PC-3 (cell line): ENCODE measurements around the gene FKBP2.

ENCODE experiments used
- EZH2 ChIP-seq: fragments of 300-600 bp; sonication (generic); IDR thresholded peaks from one replicate; pipeline ENCODE4 v1.6.1; 2017; ENCODE audit warnings: antibody characterized with exemption, mild to moderate bottlenecking, low read length; ENCODE audit not compliant: unreplicated experiment
- EZH2phosphoT487 ChIP-seq: fragments of 300-600 bp; sonication (generic); IDR thresholded peaks from 2 replicates; pipeline ENCODE4 v1.6.1; 2018; ENCODE audit warnings: mild to moderate bottlenecking, antibody characterized with exemption, low read length, borderline replicate concordance
- TF ChIP-seq, protein P1 (sequence below): fragments of 300-600 bp; sonication (generic); conservative IDR thresholded peaks from 2 replicates; pipeline ENCODE4 v1.5.1; 2017; ENCODE audit warnings: antibody characterized with exemption, low read depth, mild to moderate bottlenecking, low read length

DNA sequence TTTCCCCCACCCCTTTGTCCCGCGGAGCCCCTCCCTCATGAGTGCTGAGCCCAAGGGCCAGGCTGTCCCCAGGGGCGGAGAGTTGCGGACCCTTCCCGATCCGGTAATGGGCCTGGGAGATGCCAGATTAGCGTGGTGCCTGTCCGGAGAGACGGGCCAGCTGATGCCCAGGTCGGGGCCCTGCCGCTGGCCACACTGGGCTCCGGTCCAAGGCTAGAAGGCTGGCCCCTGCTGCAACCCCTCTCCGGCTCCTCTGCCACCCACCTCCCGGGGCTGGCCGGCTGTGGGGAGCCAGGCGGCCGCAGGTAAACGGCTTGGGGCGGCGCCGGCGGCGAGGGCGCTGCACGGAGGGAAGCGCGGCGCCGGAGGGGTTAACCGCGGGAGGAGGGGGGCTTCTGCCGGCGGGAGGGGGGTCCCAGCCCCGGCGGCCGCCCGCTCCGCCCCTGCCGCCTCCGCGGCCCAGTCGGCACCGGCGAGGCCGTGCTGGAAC, 50.4 kb downstream of the FKBP2 start, which contains the start of gene KCNK4:
- TF ChIP-seq, protein P1, sequence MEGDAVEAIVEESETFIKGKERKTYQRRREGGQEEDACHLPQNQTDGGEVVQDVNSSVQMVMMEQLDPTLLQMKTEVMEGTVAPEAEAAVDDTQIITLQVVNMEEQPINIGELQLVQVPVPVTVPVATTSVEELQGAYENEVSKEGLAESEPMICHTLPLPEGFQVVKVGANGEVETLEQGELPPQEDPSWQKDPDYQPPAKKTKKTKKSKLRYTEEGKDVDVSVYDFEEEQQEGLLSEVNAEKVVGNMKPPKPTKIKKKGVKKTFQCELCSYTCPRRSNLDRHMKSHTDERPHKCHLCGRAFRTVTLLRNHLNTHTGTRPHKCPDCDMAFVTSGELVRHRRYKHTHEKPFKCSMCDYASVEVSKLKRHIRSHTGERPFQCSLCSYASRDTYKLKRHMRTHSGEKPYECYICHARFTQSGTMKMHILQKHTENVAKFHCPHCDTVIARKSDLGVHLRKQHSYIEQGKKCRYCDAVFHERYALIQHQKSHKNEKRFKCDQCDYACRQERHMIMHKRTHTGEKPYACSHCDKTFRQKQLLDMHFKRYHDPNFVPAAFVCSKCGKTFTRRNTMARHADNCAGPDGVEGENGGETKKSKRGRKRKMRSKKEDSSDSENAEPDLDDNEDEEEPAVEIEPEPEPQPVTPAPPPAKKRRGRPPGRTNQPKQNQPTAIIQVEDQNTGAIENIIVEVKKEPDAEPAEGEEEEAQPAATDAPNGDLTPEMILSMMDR: no peak
- TF ChIP-seq EZH2 (no peak), EZH2phosphoT487 (no peak)
